Measurements from ENCODE around the gene MRPS18A. TPM values are rescaled to one million over a fixed set of nuclear protein-coding genes. Genes with fewer than 3 reads are reported as not detected.

The MRPS18A gene
- total and polyA plus RNA-seq, 2 of the 13 experiments (the other 11 are each of a cell fraction or from before 2014, with no cell fraction given) = 87.8 to 89.1 TPM

GRCh38 chr6:43671801-43672690, 15.5 kb downstream of the MRPS18A start (continued):
- TF ChIP-seq SOX5 (CRISPR knock-in tag; IDR thresholded peaks at IDR 0.05; ENCODE audit: borderline replicate concordance) (peak; percentile 78), ZNF598 (CRISPR knock-in tag; IDR thresholded peaks at IDR 0.05; ENCODE audit: borderline replicate concordance) (peak; percentile 71), KMT2A (CRISPR knock-in tag; IDR thresholded peaks at IDR 0.05) (no peak), ZNF292 (CRISPR knock-in tag; IDR thresholded peaks at IDR 0.05; ENCODE audit: borderline replicate concordance, low read depth) (peak; percentile 96; the same call in 1 of the 2 replicates), SAP130 (CRISPR knock-in tag; IDR thresholded peaks at IDR 0.05; ENCODE audit: low read depth) (peak; percentile 86), FOSL2 (CRISPR knock-in tag; IDR thresholded peaks at IDR 0.05) (peak; percentile 67), ZNF629 (CRISPR knock-in tag; conservative IDR thresholded peaks at IDR 0.05) (peak; percentile 33; the same call in 1 of the 2 replicates), MYC (CRISPR knock-in tag; IDR thresholded peaks at IDR 0.05; ENCODE audit: borderline replicate concordance) (peak; percentile 78; the same call in 1 of the 2 replicates), ZMYM4 (CRISPR knock-in tag; IDR thresholded peaks at IDR 0.05) (peak; percentile 5; the same call in 1 of the 2 replicates), ZNF431 (CRISPR knock-in tag; IDR thresholded peaks at IDR 0.05; ENCODE audit: borderline replicate concordance, low read depth) (no peak; the same call in none of the 2 replicates), HMG20B (CRISPR knock-in tag; conservative IDR thresholded peaks at IDR 0.05) (no peak), NFIC (IDR thresholded peaks at IDR 0.05; ENCODE audit: low read length) (peak; percentile 71; the same call in 1 of the 2 replicates), NR2F6 (IDR thresholded peaks at IDR 0.05) (peak; percentile 73), NR2F6 (CRISPR knock-in tag; IDR thresholded peaks at IDR 0.05) (peak; percentile 69), USF2 (IDR thresholded peaks at IDR 0.05; ENCODE audit: low read depth, low read length) (no peak), USF2 (CRISPR knock-in tag; IDR thresholded peaks at IDR 0.05; ENCODE audit: borderline replicate concordance) (peak; percentile 35; the same call in 1 of the 2 replicates), TEAD3 (CRISPR knock-in tag; optimal IDR thresholded peaks at IDR 0.05; ENCODE audit: borderline replicate concordance) (peak; percentile 67)
- TF ChIP-seq, protein P1, sequence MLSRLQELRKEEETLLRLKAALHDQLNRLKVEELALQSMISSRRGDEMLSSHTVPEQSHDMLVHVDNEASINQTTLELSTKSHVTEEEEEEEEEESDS (CRISPR knock-in tag; IDR thresholded peaks at IDR 0.05; ENCODE audit: borderline replicate concordance) = peak; percentile 40; the same call in 1 of the 2 replicates
- TF ChIP-seq, protein P2, sequence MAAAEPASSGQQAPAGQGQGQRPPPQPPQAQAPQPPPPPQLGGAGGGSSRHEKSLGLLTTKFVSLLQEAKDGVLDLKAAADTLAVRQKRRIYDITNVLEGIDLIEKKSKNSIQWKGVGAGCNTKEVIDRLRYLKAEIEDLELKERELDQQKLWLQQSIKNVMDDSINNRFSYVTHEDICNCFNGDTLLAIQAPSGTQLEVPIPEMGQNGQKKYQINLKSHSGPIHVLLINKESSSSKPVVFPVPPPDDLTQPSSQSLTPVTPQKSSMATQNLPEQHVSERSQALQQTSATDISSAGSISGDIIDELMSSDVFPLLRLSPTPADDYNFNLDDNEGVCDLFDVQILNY (CRISPR knock-in tag; conservative IDR thresholded peaks at IDR 0.05) = no peak
- TF ChIP-seq, protein P3, sequence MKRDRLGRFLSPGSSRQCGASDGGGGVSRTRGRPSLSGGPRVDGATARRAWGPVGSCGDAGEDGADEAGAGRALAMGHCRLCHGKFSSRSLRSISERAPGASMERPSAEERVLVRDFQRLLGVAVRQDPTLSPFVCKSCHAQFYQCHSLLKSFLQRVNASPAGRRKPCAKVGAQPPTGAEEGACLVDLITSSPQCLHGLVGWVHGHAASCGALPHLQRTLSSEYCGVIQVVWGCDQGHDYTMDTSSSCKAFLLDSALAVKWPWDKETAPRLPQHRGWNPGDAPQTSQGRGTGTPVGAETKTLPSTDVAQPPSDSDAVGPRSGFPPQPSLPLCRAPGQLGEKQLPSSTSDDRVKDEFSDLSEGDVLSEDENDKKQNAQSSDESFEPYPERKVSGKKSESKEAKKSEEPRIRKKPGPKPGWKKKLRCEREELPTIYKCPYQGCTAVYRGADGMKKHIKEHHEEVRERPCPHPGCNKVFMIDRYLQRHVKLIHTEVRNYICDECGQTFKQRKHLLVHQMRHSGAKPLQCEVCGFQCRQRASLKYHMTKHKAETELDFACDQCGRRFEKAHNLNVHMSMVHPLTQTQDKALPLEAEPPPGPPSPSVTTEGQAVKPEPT (CRISPR knock-in tag; IDR thresholded peaks at IDR 0.05; ENCODE audit: low read depth) = peak; percentile 69; the same call in 1 of the 2 replicates
- TF ChIP-seq, protein P4, sequence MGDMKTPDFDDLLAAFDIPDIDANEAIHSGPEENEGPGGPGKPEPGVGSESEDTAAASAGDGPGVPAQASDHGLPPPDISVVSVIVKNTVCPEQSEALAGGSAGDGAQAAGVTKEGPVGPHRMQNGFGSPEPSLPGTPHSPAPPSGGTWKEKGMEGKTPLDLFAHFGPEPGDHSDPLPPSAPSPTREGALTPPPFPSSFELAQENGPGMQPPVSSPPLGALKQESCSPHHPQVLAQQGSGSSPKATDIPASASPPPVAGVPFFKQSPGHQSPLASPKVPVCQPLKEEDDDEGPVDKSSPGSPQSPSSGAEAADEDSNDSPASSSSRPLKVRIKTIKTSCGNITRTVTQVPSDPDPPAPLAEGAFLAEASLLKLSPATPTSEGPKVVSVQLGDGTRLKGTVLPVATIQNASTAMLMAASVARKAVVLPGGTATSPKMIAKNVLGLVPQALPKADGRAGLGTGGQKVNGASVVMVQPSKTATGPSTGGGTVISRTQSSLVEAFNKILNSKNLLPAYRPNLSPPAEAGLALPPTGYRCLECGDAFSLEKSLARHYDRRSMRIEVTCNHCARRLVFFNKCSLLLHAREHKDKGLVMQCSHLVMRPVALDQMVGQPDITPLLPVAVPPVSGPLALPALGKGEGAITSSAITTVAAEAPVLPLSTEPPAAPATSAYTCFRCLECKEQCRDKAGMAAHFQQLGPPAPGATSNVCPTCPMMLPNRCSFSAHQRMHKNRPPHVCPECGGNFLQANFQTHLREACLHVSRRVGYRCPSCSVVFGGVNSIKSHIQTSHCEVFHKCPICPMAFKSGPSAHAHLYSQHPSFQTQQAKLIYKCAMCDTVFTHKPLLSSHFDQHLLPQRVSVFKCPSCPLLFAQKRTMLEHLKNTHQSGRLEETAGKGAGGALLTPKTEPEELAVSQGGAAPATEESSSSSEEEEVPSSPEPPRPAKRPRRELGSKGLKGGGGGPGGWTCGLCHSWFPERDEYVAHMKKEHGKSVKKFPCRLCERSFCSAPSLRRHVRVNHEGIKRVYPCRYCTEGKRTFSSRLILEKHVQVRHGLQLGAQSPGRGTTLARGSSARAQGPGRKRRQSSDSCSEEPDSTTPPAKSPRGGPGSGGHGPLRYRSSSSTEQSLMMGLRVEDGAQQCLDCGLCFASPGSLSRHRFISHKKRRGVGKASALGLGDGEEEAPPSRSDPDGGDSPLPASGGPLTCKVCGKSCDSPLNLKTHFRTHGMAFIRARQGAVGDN (CRISPR knock-in tag; IDR thresholded peaks at IDR 0.05) = peak; percentile 92

Data from HepG2 (cell line).